GM13977 (cell line): ENCODE results near the gene EPHA6.

Source experiments
- DNase-seq: peaks from one replicate; pipeline ENCODE4 v3.0.0; 2012; ENCODE audit warnings: low spot score
- in situ Hi-C: fragments of 300-500 bp; cut with MboI; formaldehyde crosslinking; loops from one replicate; pipeline ENCODE4 v1.12.0; 2022; ENCODE audit warnings: low sequenced_read_pairs, low pct_unique_long_range_greater_than_20kb, mixed read lengths, inconsistent platforms; ENCODE audit not compliant: unreplicated experiment
- TF ChIP-seq, protein P1 (sequence below): IDR thresholded peaks from 2 replicates; pipeline ENCODE4 v1.5.1; 2012; ENCODE audit warnings: mild to moderate bottlenecking, control low read depth; ENCODE audit not compliant: insufficient read depth; ENCODE audit errors: extremely low read depth, missing control alignments

EPHA6 gene

GRCh38 chr3:97111244-97111643 is 296.9 kb downstream of the EPHA6 start:
- in situ Hi-C loops: no loop called here
- no peak for DNase-seq
- TF ChIP-seq, protein P1, sequence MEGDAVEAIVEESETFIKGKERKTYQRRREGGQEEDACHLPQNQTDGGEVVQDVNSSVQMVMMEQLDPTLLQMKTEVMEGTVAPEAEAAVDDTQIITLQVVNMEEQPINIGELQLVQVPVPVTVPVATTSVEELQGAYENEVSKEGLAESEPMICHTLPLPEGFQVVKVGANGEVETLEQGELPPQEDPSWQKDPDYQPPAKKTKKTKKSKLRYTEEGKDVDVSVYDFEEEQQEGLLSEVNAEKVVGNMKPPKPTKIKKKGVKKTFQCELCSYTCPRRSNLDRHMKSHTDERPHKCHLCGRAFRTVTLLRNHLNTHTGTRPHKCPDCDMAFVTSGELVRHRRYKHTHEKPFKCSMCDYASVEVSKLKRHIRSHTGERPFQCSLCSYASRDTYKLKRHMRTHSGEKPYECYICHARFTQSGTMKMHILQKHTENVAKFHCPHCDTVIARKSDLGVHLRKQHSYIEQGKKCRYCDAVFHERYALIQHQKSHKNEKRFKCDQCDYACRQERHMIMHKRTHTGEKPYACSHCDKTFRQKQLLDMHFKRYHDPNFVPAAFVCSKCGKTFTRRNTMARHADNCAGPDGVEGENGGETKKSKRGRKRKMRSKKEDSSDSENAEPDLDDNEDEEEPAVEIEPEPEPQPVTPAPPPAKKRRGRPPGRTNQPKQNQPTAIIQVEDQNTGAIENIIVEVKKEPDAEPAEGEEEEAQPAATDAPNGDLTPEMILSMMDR: no peak

DNA sequence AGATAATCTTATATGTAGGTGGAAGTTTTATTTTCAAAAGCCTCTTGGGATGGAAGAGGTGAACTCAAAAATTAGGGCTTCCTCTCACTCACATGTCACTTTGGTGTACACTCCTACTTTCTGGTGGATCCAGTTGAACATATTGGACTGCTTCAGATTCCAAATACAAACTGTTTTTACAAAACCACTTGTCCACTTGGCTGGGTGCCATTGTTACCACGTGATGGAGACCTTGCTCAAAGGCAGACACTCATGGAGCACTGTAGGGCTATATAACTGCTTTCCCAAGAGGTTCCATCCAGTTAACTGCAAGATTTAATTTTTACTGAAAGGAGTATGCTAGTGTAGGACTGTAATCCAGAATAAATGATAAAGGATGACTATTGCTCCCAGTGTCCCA is 307.0 kb downstream of the EPHA6 start:
- no peak for DNase-seq
- TF ChIP-seq, protein P1: no peak
- in situ Hi-C loops: no loop called here

- TF ChIP-seq, protein P1: no peak
- in situ Hi-C loops: no loop called here
- DNase-seq: no peak
Observed at GRCh38 chr3:97125902-97126499, 311.6 kb downstream of the EPHA6 start.

DNA sequence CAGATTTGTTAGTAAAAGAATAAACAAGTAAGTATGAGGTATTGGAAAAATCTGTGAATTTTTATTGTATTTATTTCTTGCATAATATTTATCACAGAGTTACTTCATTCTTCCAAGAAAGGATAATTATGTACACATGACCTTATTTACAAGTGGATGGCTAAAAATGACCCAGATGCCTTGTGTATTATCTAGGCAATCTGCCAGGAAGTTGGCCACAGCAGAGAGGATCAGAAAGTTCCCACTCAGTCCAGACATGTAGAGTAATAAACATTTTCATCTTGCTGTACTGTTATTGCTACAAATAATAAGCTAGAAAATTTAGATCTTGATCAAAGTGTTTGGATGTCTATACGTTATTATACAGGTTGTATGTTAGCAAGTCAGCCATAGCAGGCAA is 317.1 kb downstream of the EPHA6 start:
- in situ Hi-C loops: no loop called here
- no peak for DNase-seq
- TF ChIP-seq, protein P1: no peak

GRCh38 chr3:97138914-97139541 is 324.6 kb downstream of the EPHA6 start:
- in situ Hi-C loops: no loop called here

DNA sequence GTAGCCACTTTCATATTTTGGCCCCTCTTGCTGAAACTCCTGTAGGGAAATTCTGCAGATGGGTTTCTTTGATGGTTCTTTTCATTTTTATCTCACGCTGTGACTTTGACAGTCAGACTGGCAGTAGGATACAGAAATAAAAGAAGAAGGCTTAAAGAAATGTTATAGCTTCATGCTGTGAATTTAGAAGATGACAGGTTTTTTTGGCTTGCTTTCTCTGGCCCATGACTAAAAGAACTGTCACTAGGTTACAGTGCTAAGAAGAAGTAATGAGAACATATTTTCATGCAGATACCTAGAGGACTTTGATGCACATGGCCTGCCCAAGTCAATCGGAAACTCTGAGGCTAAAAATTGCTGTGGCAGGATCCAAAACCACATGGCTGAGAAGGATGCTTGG is 334.5 kb downstream of the EPHA6 start:
- TF ChIP-seq, protein P1: no peak
- in situ Hi-C loops: no loop called here
- no peak for DNase-seq

More at GRCh38 chr3:97138914-97139541, 324.6 kb downstream of the EPHA6 start:
- TF ChIP-seq, protein P1: peak; percentile 39
- DNase-seq: no peak
